Measurements from ENCODE around the gene ADCY7.

The ADCY7 gene

DNA sequence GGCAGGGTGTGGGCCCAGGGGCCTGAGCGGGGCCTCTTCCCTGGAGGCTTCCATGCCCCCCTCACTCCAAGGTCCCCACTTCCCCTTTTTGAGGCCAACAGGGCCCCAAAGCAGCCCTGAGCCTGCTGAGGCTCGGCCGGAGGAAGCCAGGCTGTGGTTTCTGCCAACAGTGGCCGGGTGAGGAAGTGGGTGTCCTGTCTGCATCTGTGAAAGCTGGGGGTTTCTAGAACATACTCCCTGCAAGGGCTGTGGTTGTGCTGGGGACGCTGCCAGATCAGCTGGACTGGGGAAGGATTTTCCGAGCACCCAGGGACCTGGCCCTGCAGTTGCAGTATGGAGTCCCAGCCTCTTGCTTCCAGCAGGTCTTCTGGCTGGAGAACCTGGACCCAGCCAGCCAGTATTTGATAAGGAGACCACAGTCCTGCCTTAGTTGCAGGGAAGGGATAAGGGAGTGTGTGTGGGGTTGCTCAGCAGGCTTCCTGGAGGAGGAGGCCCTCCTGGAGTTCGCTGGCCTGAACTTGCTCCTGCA, 15.7 kb downstream of the ADCY7 start:
- DNase-seq (ENCODE audit: low read depth) = no peak

DNA sequence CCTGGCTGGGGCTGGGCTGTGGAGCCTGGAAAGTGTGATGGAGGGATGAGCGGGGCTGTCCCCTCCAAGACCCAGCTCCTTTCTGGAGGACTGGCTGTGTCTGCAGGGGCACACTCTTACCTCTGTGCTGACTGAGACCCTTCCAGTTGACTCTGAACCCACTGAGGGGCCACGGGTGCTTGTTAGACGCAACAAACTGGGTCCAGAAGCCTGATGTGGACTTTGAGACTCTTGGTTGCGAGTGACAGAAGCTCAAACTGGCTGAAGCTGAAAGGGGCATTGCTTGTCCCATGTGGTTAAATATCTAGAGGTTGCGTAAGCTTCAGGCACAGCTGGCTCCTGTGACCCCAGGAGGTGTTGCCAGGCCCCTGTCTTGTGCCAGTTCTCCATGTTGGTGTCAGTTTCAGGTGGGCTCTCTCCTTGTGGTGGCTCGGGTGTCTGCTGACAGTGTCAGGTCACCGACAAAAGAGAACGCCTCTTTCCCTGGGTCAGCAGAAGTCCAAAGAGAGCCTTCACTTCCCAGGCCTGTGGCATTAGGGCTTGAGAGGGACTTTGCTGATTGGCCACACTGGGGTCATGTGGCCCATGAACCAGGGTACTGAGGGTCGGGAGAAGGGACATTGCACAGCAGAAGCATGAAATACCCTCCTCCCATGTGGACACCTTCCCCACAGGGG, 16.7 kb downstream of the ADCY7 start:
- no peak for DNase-seq (ENCODE audit: low read depth)

DNA sequence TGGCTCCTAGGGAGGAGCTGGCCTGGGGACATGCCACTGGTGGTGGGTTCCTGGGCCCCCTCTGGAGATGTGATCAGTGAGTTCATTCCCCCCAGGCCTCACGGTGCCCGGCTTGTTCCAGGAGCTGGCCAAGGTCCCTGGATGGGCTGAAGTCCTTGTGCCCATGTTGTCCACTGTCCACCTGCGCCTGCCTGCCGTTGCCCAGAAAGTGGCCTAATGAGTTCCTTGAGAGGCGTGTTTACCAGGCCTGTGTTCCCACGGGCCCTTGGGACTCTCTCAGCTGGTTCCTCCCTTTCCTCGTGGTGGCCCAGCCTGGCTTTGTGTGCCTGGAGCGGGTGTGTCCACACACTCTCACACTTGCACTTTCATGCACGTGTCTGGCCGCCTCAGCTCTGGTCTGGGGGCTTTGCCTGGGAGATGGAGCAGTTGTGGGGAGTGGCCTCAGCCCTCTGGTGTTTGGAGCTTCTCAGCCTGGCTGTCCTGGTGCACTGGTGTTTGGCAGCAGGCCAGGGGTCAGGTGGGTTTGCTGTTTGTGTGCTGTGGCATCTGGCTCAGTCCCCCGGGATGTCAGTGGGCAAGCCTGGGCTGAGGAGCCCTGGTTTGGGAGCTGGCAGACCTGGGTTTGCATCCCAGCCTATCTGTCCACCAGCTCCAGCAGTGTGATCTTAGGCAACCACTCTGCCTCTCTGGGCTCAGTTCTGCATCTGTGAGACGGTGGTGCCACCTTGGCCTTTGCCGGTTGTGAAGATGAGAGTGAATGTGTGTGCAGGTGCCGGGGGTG, 18.0 kb downstream of the ADCY7 start:
- no peak for DNase-seq (ENCODE audit: low read depth)

DNA sequence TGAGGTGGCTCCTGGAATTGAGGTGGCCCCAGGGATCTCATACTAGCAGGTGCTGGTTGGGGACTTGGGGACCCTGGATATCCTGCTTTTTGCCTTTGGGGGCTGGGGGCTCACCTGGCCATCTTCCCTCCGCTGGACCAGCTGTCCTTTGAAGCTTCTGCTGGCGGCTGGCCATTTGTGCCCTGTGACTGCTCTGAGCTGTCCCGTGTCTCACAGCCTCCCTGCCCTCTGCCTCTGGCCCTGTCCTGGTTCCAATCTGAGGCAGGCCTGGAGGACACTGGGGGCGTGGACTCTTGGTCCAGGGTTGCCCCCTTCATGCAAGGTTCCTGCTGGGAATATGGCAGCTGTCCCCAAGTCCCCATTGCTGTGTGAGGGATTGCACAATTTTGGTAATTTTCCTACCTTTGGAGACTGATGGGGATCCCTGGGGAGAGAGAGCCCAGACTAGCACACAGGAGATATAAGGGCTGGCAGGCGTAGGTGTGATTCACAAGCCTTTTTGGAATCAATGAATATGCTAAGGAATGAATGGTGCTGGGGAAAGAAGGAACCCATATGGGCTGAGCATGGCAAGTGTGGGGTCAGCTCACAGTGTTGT, 19.2 kb downstream of the ADCY7 start:
- no peak for DNase-seq (ENCODE audit: low read depth)

DNA sequence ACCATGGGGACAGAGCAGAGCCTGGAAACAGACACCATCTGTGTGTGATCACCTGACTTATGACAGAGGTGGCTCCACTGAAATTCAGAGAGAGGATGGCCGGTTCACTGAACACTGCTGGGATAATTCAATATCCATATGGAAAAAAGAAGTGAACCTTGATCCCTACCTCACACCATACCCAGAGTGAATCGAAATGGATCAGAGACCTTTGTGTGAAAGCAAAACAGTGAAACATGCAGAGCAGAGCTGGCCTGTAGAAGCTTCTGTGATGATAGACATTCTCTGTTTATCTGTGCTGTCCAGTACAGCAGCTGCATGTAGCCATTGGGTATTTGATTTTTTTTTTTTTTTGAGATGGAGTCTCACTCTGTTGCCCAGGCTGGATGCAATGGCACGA, 20.3 kb downstream of the ADCY7 start:
- DNase-seq (ENCODE audit: low read depth) = no peak

DNA sequence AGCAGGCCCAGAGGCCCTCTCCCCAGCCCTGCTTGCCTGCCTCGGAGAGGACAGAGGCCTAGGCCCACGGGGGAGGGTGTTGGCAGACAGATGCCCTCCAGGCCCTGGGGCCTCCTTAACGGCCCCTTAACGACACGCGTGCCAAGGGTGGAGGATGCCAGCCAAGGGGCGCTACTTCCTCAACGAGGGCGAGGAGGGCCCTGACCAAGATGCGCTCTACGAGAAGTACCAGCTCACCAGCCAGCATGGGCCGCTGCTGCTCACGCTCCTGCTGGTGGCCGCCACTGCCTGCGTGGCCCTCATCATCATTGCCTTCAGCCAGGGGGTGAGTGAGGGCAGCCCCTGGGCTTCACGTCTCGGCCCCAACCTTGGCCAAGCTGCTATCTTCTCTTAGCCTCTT, 21.7 kb downstream of the ADCY7 start:
- DNase-seq (ENCODE audit: low read depth) = no peak

DNA sequence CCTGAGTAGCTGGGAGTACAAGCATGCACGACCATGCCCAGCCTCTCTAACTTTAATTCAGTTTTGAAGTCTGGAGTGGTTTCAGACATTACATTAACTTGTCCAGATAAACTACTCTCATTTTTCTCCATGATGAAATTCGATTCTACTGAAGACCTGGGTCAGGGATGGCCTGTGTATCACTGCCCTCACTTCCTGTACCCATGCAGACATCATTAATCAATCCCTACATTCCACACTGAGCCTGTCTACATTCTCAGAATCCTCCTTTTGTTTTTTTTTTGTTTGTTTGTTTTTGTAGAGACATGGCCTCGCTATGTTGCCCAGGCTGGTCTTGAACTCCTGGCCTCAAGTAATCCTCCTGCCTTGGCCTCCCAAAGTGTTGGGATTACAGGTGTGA, 22.6 kb downstream of the ADCY7 start:
- no peak for DNase-seq (ENCODE audit: low read depth)

DNA sequence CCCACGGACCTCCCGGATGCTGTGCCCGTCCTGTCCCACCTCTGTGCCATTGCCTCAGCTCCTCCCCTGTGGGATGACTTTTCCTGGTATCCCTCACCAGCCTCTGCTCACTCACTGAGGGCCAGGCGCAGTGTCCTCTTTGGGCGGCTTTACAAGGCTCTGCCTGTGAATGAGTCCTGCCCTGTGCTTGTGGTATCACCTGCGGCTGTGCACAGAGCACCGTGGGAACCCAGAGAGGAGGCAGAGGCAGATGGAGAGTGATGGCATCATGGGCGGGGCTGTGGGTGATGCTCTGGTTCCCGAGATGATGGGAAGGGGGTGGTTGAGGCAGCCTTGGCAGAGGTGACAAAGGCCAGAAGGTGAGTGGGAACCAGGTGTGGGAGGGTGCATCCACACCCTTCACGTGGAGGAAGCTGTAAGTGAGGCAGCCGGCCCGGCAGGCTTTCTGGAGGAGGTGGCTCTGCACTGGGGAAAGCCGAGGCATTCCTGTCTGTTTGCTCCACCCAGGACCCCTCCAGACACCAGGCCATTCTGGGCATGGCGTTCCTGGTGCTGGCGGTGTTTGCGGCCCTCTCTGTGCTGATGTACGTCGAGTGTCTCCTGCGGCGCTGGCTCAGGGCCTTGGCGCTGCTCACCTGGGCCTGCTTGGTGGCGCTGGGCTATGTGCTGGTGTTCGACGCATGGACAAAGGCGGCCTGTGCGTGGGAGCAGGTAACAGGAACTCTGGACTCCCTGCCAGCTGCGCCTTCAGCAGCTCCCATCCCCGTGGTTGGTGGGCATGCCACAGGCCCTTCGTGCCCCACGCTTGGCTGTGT, 23.8 kb downstream of the ADCY7 start:
- DNase-seq (ENCODE audit: low read depth) = no peak

DNA sequence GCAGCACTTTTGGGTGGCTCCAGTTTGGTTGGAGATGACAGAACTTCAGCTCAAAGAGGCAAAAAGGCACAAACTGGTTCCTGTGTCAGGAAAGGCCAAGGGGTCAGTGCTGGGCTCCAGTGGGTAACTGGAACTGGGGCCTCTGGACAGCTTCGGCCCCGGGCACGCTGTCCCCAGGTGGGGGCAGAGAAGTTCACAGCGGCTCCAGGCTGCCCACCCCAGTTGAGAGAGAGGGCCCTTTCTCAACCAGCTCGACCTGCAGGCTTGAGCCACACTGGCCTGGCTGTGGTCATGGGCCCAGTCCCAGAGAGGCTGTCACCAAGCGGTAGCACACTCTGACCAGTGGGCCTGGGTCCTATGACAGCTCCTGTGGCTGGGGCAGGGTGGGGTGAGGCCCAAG, 24.5 kb downstream of the ADCY7 start:
- DNase-seq (ENCODE audit: low read depth) = no peak

DNA sequence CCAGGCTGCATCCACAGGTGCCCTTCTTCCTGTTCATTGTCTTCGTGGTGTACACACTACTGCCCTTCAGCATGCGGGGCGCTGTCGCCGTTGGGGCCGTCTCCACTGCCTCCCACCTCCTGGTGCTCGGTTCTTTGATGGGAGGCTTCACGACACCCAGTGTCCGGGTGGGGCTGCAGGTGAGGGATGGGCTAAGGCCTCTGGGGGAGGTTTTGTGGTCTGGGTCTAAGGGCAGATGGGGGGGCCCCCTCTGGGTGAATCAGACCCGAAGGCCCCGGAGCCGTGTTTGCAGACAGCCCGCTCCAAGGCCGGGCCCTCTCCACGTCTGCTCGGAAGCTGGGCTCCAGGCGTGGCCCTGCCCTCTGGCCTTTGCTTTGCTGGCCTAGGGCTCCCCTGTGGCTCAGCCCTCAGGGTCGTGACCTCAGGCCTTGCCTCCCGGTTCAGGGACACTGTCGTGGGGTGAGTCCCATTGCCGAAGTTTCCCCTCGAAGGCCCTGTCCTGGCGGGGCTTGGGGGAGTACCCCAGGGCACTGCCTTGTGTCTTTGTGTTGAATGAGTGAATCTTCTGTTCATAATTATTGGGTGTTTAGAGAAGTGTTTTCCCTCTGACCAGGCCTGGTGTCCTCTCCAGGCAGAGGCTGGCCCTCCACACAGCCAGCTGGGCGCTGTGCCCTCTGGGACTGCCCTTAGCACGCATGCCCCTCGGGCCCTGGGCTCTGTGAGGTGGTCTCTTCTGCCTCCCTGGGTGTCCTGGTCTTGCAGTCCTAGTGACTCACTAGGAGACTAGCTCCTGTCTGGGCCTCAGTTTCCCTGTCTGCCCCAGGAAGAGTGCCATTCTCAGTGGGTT, 25.6 kb downstream of the ADCY7 start:
- no peak for DNase-seq (ENCODE audit: low read depth)

DNA sequence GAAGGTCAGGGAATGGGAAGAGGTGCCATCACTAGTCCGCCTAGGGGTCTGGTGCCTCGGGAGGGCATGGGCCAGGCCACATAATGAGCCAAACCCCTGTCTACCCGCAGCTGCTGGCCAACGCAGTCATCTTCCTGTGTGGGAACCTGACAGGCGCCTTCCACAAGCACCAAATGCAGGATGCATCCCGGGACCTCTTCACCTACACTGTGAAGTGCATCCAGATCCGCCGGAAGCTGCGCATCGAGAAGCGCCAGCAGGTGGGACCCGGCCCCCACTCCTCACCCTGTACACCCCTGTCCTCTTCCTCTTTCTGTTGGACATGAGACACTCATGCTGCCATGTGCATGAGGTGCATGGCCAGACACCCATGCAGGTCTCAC, 26.2 kb downstream of the ADCY7 start:
- no peak for DNase-seq (ENCODE audit: low read depth)

DNA sequence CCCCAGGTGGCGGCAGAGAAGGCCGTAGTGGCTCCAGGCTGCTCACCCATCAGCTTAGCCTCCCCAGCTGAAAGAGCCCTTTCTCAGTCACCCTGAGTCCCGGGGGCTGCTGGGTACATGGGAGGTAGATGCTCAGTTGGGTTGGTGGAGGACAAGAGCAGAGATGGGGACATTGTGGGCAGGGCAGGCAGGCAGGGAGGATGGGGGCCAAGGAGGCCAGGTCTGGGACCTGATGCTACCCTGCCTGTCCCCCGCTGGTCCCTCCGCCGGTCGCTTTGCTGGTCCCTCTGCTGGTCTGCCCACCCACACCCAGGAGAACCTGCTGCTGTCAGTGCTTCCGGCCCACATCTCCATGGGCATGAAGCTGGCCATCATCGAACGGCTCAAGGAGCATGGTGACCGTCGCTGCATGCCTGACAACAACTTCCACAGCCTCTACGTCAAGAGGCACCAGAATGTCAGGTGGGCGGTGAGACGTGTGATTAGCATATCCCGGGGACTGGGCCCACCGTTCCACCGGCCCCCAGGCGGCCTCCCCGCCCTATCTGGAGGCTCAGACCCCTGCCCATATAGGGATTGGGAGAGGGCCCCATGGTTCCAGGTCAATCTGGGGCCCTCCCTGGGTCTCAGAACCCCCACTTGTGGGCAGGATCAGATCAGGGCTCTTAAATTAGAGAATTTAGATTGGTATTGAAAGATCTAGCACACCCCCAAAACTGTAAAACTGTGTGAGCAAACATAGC, 26.9 kb downstream of the ADCY7 start:
- no peak for DNase-seq (ENCODE audit: low read depth)

DNA sequence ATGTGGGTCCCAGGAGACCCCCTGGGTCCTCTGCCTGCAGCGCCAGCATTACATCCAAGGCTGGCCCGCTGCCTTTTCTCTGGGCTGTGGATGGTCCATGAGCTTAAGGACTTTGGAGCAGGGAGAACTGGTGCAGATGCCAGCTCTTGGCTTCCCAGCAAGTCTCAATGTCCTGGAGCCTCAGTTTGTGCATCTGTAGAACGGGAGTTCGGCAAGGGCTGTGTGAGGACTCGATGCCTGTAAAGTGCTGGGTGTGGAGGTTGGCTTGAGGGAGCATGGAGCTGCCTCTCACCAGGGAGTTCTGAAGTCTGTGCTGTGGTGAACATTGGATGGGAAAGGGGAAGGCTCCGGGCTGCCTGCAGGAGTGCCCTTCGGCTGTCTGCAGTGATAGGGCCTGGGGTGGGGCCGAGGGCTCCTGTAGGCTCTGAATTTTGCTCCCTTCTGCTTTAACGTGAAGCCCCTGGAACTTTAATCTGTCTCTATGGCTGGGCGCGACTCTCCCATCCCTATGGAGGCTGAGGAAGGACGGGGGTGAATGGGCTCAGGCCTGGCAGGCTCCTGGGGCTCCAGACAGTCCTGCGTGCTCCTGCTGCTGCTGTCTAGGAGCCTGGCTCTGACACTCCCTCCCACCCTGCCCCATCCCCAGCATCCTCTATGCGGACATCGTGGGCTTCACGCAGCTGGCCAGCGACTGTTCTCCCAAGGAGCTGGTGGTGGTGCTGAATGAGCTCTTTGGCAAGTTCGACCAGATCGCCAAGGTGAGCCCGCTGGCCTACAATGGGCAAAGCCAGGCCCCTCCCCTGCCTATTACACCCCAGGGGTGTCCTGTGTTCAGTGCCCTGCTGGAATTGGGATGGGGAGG, 27.9 kb downstream of the ADCY7 start:
- no peak for DNase-seq (ENCODE audit: low read depth)

DNA sequence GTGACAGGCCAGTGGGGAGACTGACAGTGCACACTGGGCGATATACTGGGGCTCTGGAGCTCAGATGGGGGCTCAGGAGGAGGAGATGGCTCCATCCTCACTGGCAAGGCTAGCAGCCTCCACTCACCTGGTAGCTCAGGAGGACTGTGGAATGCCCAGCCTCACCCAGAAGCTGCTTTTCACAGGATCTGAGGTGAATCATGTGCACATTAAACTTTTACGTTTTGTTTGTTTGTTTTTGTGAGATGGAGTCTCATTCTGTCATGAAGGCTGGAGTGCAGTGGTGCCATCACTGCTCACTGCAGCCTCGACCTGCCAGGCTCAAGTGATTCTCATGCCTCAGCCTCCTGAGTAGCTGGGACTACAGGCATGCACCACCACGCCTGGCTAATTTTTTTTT, 28.6 kb downstream of the ADCY7 start:
- DNase-seq (ENCODE audit: low read depth) = no peak

DNA sequence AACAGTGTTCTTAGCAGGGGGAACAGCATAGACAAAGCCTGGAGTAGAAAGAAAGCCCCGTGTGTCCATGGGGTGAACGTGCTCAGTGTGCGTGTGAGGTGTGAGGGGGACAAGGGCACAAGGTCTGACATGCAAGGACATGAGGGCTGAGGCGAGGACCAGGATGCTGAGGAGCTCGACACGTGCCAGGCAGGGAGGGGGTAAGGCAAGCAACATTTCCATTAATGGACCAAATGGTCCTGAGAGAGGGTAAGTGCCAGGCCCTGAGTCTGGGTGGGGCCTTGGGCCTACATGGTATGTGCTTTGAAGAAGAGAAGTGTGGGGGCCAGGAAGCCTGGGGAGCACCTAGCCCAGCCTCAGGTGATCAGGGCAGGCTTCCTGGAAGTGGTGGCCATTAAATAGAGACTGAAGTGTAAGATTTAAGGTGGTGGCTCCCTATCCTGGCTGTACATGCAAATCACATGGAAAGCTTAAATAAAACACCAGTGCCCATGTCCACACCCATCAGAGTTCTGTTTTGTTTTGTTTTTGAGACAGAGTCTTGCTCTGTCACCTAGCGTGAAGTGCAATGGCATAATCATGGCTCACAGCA, 29.3 kb downstream of the ADCY7 start:
- DNase-seq (ENCODE audit: low read depth) = no peak

DNA sequence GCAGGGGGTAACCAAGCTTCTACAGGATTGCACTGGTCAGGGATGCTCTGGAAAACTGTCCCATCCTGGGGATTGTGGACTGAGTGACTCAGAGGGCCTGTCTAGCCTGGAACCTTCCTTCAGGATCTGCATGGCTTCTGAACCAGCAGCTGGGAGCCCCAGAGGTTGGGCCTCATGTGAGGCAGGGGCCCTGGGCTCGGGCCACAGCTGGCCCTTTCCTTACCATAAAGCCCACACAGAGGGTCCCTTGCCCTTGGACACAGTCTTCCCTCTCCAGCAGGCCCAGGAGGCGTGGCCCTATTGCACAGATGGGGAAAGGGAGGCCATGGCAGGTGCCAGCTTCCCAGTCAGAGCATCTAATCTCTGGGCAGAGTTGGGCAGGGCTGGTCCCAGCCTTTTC, 30.5 kb downstream of the ADCY7 start:
- DNase-seq (ENCODE audit: low read depth) = no peak

DNA sequence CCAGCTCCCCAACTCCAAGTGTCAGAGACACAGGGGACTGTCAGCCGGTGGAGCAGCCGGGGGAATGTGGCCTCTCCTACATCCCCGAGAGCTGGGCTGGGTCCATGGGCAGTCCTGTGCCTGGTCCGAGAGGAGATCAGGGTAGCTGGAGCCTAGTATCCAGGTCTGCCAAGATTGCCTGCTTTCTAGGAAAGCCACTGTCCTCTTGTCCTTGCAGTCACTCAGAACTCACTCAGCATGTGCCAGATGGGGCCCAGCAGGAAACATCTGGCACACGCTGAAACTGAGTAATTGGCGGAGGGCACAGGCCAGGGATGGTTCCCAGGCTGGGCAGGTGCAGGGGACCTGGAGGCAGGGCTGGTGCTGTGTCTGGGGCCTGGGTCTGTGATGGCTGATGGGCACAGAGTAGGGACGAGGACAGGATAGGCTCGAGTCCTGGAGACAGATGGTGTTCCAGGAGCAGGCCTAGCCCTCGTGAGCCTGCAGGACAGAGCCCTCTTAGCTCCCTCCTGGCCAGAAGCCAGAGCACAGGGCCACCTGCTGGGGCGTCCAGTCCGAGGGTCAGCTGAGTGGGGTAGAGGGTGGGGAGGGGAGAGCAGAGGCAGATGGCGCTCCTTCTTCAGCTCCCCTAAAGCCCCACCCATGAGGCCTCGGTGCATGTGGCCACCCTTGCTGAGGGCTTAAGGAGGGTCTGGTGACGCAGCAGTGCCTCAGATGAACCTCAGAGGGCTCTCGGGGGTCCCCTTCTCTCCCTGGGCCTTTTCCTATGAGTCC, 31.1 kb downstream of the ADCY7 start:
- no peak for DNase-seq (ENCODE audit: low read depth)

DNA sequence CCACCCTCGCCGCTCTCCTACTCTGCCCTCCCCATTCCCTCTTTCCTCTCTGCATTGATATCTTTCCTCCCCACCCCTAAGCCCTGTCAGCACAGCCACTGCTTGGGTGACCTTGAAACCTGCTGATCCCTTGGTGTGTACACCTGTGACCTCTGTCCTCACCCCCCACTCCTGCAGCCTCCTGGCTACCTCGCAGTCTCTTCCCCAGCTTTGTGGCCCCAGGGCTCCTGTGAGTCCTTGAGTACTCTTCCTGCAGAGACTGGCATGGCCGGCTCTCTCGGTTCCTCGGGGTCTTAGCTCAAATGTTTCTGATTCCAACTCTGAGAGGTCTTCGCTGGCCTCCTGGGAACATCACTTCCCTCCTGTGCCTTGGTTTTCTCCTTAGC, 31.7 kb downstream of the ADCY7 start:
- no peak for DNase-seq (ENCODE audit: low read depth)

Data from non-pigmented ciliary epithelial cell (primary cell).